ENCODE results near the gene TNNI3K.

TNNI3K gene

DNA sequence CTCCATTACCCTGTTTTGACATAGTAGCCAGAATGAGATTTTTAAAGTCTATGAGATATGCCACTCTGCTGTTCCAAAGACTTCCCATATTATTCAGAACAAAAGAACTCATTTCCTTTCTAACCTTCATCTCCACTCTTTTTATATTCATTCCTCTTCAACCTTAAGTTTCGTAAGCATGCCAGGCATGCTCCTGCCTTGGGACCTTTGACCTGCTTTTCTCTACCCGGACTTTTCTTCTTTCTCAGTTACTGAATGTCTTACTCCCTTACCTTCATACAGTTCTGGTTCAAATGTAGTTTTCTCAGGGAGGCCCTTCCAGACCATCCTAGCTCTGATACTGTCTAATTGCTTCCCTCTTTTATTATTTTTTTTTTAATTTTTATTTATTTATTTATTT is 81.1 kb downstream of the TNNI3K start:
- DNase-seq, result no peak

DNA sequence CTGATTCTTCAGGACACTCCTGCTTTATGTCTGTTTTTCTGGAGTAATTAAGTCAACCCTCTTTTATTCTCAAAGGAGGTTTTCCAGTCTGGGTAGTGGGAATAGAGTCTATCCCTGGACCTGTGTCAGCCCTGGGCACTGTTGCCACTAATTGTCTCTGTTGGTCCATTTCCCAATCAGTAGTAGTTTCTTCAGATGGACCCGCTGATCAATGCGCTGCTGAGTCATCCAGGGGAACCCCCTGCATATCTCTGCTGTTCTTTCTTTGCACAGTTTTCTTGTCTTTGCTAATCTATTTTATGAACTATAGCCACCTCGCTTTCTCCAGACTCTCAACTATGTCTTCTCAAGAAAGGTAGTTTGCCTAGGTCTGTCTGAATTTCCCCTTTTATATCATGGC is 82.5 kb downstream of the TNNI3K start:
- DNase-seq, result no peak

DNA sequence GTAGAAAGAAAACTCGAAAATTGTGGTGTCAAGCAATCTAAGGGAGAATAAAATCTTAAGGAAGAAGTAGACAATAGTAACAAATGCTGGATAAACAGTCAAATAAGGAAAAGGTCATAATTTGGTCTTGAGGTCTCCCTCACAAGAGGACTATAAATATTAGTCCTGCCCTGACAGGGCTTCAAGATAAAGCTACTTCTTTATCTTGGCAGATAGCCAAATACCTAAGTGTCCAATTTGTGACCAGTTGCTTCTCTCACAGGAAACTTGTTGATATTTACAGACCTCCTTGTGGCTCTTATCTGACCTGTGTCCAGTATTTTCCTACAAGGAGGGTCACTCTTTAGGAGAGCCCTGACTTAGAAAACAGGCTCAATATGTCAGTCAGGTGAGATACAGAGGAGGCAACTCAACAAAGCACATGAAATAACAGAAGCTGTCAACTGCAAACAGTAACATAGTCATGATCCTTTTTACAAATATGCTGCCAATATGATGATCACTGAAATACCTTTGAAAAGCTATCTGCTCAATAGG is 88.8 kb downstream of the TNNI3K start:
- DNase-seq, result no peak

DNA sequence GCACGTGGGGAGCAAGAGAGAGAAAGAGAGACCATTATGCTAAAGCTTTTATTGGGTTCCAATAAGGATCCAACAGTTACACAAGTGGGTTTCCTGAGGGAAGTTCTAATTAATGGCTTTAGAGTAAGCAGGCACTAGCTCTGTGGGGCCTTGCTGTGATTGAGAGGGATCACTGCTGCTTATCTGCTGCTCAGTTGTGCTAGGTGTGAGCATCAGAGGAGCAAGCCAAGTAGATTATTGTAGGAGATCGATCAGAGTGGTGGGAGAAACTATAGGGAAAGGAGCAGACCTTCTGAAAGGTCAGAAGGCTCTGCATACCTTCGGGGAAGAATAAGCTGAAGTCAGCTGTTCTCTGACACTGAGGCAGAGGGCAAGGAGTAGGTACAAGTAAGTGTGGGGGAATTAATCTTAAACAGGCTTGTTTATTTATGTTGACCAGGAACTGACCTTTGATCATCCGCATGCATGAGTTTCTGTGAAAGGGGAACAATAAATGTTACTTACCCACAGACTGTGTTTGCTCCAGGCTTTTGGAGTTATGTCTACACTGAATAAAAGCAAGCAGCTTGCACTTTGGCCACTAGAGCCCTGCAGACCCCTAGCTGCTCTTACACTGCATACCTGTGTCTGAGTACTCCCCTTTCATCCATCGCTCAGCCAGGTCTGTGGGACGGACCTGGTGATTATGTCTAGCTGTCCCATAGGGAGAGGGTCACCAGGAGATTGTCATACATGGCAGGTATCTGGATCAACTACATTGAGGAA is 89.7 kb downstream of the TNNI3K start:
- DNase-seq, result no peak

DNA sequence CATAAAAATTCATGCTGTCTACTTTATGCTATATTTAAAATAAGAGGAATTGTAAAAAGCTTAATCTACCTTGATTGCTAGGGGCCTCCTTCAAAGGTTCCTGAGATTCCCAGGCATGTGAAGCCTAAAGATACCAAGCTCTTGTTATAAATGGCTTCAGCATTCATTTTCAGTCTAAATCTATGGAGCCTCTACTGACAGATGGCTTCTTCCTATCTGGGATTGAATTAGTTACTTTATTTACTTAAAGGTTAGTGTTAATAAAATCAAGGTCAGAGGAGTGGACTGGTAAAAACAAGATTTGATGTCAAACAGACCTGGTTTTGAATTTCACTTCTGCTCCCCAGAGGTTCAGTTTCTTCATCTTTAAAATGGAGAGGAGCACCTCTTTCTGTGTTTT is 93.7 kb downstream of the TNNI3K start:
- DNase-seq, result no peak

DNA sequence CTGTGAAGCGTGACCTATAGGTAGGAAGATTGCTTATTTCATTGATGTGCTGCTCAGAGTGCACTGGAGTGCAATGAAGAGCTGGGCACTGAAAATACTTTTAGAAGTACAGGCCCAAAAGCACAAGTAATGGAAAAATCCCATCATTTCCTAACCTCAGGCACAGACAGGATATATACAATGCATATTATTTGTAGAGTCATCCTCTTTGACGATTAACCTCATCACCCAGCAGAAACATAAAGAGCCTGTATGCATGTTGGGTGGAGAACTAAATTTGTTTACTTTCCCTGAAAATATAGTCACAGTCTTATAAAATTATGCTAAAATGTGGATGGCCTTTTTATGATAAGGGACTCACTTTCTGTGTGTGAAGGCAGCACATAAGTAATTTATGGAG is 98.1 kb downstream of the TNNI3K start:
- DNase-seq, result no peak

DNA sequence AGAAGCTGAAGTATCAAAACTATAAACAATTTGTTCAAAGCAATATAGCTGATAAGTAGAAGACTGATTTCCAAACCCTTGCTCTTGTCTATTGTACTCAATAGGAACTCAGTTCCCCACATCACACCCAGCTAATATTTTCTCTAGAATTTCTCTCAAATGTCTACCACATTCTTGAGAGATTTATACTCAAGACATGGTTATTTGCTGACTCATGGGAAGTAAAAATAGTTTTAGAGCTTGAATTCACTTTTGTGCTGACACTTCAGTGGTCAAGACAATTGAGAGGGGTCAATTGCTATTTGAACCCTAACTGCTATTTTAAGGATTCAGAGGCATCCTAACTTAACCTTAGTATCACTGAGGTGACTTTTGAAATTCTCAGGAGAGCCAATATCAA is 99.0 kb downstream of the TNNI3K start:
- DNase-seq, result no peak

DNA sequence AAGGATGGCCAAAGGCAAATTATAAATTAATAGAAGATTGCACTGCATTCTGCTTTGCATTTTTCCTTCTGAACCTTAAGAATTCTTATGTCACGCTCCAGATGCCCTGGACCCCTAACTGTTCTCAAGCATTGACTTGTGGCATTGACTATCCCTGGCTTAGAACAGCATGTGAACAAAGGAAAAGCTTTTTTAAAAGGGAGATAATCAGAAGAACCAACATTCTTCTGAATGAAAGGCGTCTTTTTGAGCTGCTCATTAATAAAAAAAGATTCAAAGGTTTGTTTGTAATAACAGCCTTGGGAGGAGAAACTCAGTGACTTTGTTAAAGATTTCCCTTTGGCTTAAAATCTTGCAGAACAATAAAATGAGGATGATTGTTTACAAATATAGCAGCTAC is 105.5 kb downstream of the TNNI3K start:
- no peak for DNase-seq

DNA sequence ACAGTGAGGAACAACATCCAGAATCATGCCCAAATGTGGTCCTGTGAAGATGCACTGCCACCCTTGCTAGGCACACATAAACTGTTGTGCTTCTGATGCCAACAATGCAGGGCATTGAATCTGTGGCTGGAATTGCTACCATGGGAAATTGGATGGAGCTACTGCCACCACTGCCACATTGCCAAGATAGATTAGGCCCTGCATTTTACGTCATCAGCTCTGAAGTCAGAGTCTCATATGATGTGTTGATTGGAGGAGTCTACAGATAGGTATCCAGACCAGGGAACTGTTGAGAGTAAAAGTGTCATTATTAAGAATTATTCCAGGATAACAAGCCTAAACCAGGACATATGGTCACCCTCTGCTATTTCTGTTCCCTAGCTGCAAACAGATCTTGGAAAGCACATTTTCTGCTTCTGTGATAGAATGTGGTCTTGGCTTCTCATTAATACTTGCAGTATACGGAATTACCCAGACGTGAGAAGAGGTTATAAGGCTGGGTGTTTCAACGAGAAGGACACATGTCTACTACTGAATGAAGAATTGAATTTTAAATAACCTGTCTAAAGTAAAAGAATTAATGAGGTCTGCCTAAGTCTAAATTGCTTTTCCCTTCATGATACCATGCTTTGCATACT is 106.6 kb downstream of the TNNI3K start:
- no peak for DNase-seq

DNA sequence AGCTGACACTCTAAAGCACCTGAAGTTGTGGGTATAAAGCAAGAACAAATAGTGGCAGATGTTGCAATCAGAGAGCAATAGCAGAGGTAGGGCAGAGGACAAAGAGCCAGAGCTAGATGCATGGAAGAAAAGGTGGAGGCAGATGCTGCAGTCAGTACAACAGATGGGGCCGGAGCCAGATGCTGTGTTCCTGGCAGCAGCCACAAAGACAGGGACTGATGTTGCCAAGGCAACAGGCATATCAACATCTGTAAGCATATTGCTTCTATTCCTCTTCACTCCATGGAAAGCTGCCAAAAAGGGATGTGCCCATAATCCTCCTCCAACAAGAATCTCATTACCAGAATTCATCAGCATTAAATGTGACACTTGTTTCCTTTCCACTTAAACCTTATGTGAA is 108.0 kb downstream of the TNNI3K start:
- no peak for DNase-seq

DNA sequence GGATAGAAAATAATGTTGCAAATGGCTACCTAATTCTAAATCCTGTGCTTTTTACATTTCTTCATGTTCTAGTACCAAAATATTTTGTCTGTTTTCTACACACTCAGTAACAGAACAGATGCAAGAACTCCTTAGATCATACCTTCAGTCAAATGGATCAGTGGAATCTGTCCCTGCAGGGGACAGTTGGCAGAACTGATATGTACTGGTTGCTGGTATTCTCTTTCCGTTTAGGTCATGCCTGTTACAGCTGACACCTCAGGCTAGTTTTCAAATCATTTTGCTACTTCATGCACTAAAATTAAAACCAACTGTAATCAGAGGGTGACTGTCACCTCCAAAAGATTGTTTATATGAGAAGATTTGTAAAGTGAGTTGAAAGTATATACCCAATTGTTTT is 109.2 kb downstream of the TNNI3K start:
- DNase-seq, result no peak

DNA sequence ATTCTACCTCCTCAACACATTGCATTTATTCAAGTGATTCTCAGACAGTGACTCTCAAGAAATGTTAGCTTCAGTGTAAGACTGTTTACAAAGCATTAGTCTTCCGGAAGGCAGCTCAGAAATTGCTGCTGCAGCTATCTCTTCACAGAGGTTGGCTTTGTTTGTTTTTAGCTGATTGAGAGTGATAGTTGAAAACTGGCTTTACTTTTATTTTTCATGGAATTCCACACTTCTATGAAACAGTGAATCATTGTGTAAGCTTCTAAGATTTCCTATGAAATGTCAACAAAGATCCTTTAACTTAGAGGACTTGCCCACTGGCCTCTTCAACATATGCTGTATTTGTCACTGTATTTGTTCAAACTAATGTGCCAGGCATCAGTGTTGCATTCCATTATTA is 121.3 kb downstream of the TNNI3K start:
- DNase-seq, result no peak

DNA sequence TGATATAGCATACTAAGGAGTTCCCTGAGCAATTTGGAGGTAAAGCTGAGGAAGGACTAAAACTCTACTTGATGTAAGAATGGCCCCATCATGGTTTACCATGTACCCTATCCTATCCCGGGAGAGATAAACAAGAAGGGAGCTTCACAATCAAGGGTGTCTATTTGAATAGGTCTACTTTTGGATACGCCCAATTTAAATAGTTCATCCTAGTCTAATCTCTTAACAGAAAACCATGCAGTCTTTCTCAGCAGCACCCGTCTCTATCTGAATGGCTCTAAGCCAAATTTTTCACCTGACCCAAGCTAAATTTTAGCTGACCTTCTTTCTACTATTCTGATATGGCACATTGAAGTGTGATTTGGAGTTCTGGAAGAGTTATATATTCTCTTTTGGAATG is 122.0 kb downstream of the TNNI3K start:
- DNase-seq, result no peak

DNA sequence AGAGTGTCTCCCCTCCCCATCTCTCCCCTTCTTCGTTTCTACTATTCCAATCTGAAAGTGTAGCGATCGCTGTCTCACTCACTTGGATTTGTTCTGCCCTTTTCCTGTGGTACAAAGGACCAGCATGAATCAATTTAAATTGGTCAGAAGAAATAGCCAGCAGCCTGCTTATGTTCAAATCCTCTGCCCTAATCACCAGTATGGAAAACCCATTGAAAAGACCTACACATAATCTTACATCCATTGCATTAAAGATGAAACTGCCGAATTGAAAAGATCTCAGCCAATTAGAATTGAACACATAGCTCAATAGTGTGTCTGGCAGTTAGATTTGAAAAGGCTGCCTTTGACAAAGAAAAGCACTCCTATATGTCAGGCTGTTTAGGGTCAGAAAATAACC is 122.6 kb downstream of the TNNI3K start:
- DNase-seq, result no peak

DNA sequence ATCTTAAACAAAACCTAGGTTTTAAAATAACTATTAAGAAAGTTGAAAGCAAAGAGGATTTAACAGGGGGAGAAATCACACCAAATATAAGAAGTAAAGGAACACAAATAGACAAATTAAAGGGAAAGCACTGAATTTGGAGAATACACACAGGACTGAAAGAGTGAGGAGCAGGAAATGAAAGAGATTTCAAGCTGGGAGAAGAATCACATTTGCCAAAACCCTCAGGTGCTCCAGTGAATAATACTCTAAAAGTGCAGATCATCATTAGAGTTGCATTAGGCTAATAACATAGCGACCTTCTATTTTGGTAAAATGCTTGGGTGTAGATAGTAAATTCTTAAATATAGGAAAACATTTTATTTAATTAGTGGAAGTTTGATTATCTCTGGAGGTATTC is 127.5 kb downstream of the TNNI3K start:
- DNase-seq, result no peak

DNA sequence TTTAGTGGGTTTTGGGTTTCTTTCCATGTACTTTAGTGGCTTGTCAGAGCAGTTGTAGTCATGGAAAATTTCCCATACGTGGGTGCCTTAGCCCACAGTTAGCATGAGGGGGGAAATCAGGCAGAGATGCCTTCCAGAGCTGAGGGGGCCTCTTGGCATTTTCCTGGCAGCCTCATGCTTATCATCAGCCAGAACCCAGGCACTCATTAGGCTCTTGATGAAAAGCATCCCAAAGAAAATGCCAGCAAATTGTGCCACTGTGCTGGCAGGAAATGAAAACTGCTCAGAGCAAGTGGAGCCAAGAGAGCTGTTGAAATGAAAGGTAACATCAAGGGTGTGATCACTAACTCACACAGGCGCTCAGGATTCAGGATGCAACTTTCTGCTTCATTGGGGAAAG is 128.0 kb downstream of the TNNI3K start:
- no peak for DNase-seq

DNA sequence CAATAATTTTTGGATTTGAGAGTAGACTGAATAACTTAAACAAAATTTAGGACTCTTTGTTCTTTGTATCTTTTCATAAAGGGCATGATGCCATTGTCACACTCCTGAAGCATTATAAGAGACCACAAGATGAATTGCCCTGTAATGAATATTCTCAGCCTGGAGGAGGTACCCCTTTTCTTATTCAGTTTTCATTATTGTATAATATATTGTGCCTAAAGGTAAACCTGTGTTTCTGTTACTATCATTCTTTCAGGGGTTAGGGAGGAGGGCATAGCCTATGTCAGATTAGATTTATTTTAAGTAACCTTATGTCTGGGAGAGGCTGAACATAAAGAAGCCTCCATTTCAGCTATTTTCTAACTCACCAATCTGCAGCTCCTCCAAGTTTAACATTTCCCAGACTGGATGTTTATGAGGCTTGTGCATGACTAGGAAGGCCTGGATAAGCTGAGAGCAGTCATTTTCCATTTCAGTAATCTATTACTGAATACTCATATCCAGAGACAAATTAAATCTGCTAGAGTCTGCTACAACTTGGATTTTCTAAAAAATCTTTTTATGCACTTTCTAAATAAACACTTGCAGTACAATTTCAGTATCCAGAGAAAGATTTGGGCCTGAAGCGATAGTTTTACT is 132.1 kb downstream of the TNNI3K start:
- no peak for DNase-seq

DNA sequence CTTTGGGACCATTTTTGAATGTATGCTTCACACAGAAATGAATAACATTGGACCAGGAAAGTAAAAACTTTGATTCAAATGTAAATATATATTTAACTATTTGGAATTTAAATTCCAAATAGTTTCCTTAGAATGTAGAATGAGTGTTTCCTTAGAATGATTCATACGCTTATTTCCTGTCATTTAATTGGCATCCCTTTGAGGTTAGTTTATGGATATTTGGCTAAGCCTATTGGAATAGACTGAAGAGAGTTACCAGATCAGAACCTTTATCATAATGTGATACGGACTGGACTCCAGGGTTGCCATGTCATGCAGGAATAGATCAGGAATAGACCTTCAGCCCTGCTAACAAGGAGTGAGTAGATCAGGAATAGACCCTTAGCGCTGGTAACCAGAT is 133.1 kb downstream of the TNNI3K start:
- DNase-seq, result no peak

DNA sequence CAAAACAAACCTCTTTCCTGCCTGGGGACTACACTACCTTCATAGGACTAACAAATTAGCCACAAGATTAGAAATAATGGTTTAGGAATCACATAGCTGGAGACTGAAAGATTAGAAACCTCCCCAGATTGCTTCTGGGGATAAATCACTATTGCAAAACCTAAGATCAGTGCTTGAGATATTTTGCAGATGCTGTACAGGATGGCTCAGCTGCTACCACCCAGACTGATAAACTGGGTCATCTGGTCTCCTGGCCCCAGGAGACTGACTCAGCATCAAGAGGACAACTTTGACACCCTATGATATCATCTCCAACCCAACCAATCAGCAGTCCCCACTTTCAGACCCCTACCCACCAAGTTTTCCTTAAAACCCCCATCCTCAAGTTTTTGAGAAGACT is 140.2 kb downstream of the TNNI3K start:
- no peak for DNase-seq

DNA sequence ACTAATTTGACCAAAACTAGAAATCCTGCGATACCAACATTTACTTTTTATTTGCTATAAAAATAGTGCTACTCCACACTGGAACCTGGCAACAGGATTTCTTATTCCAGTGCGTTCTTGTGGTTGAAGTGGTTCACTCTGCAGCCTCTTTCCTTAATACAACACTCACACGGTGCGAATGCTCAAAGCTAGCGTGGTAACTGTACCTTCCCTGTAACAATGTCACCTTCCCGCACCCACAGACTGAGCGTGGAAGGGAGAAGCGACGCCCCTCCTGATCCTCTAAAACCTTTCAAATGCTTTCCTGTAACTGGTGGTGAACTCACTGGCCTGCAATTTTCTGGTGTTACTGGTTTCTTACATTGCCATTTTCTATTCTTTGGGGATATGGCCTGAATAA is 145.1 kb downstream of the TNNI3K start:
- DNase-seq, result no peak

DNA sequence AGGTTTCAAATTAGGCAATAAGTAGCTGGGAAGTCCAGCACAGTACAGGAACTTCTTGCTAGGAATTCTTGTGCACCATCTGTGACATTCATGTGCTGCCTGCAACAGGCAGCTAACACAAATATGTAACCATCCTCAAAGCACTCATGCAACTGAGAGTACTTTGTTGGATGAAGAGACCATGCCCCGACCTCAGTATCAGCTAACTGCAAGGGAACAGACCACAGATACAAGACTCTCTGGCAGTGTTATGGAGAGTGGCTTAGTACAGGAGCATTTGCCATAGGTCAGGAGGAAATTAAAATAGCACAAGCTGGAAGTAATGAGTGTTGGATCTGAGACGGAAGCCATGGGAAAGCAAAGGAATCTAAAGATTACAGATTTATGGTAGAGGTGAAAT is 153.7 kb downstream of the TNNI3K start:
- DNase-seq, result no peak

DNA sequence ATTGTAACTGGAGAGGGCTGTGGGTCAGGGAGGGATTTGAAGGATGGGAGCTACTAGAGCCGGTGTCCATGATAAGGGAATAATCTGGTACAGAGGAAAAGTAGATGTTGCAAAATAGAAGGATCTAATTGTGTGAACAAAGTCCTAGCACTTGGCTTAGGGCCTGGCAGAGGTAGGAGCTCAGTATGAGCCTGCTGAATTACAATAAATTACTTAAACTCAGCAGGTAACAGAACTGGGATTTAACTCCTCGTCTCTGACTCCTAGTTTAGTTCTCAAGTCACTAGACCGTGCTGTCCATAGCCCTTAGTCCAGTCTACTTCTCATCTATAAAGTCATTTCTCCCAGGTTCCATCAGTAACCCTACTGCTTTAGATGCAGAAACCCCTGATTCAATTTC is 157.0 kb downstream of the TNNI3K start:
- DNase-seq, result no peak

DNA sequence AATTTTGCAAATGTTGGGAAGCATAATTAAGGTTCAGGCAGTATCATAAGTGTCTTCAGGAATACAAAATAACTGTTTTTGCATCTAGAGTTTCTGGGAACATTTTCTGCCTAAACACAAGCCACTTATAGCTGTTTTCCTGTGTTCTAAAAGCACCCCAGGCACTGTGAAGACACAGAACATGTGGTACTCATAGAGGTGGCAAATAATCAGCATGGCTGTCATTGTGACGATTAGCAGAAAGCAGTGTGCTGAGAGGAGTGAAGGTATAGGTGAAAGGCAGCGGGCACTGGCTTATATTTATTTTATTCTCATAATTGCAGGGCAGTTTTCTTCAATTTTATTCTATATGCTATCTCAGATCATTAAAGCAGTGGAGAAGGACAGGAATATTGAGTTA is 157.7 kb downstream of the TNNI3K start:
- no peak for DNase-seq

DNA sequence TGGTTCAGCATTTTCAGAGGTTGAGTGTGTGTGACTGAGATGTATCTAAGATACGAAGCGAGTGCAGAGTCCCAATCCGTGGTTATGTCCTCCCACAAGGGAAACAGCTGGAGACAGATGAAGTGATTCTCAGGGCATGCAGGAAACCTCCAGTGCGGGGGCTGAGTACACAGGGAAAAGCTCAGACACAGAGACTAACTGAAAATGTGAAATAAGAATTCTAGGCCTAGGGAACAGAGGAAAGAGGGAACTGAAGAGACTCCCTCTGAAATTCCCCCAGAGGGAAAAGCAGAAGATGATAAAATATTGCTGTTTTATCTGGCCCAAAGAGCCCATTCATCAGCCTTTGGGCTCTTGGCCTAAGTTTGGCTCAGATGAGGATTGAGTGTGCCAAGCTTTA is 160.4 kb downstream of the TNNI3K start:
- no peak for DNase-seq

All from CD4-positive, alpha-beta T cell treated with Interleukin-6 for 4 hours (primary cell).